ENCODE results near the gene MC2R.

MC2R gene

DNA sequence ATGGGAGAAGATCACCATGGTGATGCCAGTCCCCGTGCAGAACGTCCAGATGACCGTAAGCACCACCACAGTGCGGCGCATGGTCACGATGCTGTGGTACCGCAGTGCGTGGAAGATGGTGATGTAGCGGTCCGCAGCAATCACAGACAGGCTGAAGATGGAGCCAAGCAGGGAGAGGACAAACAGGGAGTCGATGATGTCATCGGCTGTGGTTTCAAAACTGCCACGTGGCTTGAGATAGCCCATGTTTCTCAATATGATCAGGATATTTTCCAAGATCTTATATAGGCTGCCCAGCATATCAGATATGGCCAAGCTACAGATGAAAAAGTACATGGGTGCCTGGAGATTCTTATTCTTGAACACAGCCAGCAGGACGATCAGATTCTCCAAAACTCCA, 30.3 kb downstream of the MC2R start:
- no peak for DNase-seq (ENCODE audit: low spot score)
- TF ChIP-seq, protein P1, sequence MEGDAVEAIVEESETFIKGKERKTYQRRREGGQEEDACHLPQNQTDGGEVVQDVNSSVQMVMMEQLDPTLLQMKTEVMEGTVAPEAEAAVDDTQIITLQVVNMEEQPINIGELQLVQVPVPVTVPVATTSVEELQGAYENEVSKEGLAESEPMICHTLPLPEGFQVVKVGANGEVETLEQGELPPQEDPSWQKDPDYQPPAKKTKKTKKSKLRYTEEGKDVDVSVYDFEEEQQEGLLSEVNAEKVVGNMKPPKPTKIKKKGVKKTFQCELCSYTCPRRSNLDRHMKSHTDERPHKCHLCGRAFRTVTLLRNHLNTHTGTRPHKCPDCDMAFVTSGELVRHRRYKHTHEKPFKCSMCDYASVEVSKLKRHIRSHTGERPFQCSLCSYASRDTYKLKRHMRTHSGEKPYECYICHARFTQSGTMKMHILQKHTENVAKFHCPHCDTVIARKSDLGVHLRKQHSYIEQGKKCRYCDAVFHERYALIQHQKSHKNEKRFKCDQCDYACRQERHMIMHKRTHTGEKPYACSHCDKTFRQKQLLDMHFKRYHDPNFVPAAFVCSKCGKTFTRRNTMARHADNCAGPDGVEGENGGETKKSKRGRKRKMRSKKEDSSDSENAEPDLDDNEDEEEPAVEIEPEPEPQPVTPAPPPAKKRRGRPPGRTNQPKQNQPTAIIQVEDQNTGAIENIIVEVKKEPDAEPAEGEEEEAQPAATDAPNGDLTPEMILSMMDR (IDR thresholded peaks at IDR 0.05; ENCODE audit: extremely low read depth, missing control alignments), result no peak

DNA sequence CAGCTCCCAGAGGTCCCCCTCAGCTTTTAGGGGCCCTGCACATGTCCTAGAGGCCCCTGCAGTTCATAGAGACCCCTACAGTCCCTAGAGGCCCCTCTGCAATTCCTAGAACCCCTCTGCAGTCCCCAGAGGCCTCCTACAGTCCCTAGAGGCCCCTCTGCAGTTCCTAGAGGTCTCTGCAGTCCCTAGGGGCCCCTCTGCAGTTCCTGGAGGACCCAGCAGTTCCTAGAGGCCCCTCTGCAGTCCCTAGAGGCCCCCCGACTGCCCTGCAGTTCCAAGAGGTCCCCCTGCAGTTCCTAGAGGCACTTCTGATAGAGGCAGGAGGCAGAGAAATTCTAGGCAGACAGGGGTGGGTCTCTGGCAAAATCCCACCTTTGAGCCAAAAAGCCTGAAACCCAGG, 35.4 kb downstream of the MC2R start:
- TF ChIP-seq, protein P1 (IDR thresholded peaks at IDR 0.05; ENCODE audit: extremely low read depth, missing control alignments), result no peak

DNA sequence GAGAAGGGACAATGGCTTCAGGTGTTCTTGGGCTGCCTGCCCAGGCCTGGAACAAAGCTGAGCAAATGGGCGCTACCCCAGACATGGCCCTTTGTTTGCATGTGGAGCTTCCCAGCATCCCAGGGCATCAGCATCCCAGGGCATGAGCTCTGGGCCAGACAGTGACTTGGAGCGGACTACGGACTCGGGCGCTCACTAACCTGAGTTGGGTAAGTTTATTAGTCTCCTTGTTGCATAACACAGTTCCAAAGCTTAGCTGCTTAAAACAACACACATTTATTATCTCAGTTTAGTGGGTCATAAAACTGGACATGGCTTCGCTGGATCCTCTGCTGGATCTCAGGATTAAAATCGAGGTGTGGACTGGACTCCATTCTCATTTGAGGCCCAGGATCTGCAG, 35.8 kb downstream of the MC2R start:
- no peak for DNase-seq (ENCODE audit: low spot score)
- TF ChIP-seq, protein P1 (IDR thresholded peaks at IDR 0.05; ENCODE audit: extremely low read depth, missing control alignments), result no peak

More for the DNA sequence above, 35.4 kb downstream of the MC2R start:
- DNase-seq (ENCODE audit: low spot score), result no peak

DNA sequence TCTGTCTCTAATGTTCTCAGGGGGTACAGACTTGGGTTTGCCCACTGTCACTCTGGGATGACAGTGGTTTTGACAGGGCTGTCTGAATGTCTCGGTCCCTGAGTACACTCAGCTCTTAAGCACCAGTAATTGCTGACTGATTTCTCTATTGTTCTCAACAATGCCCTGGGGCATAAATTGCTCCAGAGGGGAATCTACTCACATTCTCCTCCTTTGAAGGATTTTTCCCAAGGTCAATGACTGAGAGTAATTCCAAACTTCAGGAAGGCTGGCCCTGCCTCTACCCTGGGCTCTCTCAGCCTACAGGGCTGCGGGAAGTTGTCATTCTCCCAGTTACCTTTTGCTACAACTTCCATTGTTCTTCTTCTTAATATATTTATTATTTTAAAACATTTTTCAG, 36.5 kb downstream of the MC2R start:
- TF ChIP-seq, protein P1 (IDR thresholded peaks at IDR 0.05; ENCODE audit: extremely low read depth, missing control alignments), result no peak
- no peak for DNase-seq (ENCODE audit: low spot score)

DNA sequence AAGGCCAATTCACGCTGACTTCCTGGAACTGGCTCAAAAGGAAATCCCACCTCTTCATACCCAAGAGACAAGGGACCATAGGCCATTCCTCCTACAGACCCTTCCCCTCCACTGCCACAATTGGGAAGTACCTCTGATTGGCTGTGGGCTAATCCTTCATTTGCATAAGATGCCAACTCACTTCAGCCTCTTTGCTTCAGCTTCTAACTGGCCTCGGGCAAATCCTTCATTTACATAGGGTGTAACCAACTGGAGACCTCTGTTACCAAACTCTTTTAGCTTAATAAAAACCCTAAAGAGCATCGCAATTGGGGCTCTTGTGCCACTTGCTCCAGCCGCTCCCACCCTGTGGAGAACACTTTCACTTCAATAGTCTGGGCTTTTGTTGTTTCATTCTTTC, 38.2 kb downstream of the MC2R start:
- TF ChIP-seq, protein P1 (IDR thresholded peaks at IDR 0.05; ENCODE audit: extremely low read depth, missing control alignments), result no peak
- DNase-seq (ENCODE audit: low spot score), result no peak

DNA sequence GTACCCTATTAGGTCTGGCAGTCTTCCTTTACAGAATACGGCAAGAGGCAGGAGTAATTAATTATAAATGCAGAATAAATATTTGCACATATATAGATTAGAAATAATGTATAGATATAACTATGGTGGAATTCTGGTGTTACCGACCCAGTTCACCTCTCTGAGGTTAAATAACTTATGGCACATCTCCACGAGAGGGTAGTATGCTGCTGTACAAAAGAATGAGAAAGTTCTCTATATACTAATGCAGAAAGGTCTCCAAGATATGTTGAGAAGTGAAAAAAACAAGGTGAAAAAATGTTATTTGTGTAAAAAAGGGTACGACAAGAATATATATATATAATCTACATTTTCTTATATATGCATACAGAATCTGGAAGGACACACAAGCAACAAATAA, 40.8 kb downstream of the MC2R start:
- DNase-seq (ENCODE audit: low spot score), result no peak
- TF ChIP-seq, protein P1 (IDR thresholded peaks at IDR 0.05; ENCODE audit: extremely low read depth, missing control alignments), result no peak

DNA sequence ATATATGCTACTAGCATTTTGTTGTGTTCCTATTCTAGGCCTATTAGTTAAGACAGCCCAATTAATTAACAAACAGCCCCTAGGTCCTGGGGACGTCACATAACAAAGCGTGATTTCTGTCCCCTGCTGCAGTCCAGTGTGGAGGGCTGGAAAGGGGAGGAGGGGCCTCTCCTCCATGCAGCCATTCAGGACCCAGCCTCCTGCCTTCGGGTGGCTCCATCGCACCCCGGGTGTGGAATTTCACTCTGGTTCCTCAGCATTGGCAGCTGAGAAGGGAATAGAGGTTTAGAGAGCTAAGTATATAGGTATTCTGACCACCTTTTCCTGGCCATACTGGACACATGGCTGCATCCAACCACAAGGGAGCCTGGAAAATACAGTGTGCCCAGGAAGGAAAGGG, 42.4 kb downstream of the MC2R start:
- DNase-seq (ENCODE audit: low spot score), result no peak

More for the DNA sequence above, 42.4 kb downstream of the MC2R start:
- TF ChIP-seq, protein P1 (IDR thresholded peaks at IDR 0.05; ENCODE audit: extremely low read depth, missing control alignments), result no peak
